Measurements from ENCODE around the gene CAMK2D. TPM values are rescaled to one million over a fixed set of nuclear protein-coding genes. Genes with fewer than 3 reads are reported as not detected.

CAMK2D gene
- total RNA-seq, 1 donor from 2014 or later, result 19.7 TPM

DNA sequence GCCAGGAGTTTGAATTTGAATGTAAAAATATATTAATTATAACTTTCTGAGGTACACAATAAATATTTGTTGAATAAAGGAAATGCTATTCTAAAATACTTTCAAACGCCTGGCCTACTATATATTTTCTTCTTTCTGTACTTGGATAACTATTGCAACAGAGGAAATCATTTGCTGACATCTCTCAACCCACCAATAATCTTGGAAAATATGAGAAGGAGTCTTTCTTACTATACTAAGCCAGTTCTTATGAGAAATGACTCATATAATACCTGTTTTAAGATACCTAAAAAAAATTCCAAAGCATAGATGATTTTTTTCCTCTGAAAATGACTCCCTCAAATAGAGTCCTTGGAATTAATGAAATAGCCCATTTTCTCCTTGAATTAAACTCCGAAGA lies 64.1 kb downstream of the CAMK2D start:
- Mint-ChIP-seq H3K27ac (ENCODE audit: unreplicated experiment) (no peak overlapping the region), H3K36me3 (ENCODE audit: low read depth, unreplicated experiment) (no peaks in the 10 kb centered on the region), H3K4me1 (ENCODE audit: unreplicated experiment) (peaks cover 5% of the 10 kb centered on the region), H3K27me3 (ENCODE audit: unreplicated experiment) (no peaks in the 10 kb centered on the region), H3K9me3 (ENCODE audit: unreplicated experiment) (no peaks in the 10 kb centered on the region), H3K4me3 (ENCODE audit: unreplicated experiment) (no peak overlapping the region)
- TF ChIP-seq CTCF (IDR thresholded peaks at IDR 0.05; ENCODE audit: unreplicated experiment), result no peak
- no peak for DNase-seq (ENCODE audit: low spot score)

- Mint-ChIP-seq H3K9me3 (ENCODE audit: unreplicated experiment) (no peaks in the 10 kb centered on the region), H3K27ac (ENCODE audit: unreplicated experiment) (no peak overlapping the region), H3K4me3 (ENCODE audit: unreplicated experiment) (no peak overlapping the region), H3K4me1 (ENCODE audit: unreplicated experiment) (peaks cover 5% of the 10 kb centered on the region), H3K27me3 (ENCODE audit: unreplicated experiment) (no peaks in the 10 kb centered on the region), H3K36me3 (ENCODE audit: low read depth, unreplicated experiment) (no peaks in the 10 kb centered on the region)
- TF ChIP-seq CTCF (IDR thresholded peaks at IDR 0.05; ENCODE audit: unreplicated experiment), result no peak
- DNase-seq (ENCODE audit: low spot score), result no peak
Observed at GRCh38 chr4:113695328-113696169, 66.0 kb downstream of the CAMK2D start.

DNA sequence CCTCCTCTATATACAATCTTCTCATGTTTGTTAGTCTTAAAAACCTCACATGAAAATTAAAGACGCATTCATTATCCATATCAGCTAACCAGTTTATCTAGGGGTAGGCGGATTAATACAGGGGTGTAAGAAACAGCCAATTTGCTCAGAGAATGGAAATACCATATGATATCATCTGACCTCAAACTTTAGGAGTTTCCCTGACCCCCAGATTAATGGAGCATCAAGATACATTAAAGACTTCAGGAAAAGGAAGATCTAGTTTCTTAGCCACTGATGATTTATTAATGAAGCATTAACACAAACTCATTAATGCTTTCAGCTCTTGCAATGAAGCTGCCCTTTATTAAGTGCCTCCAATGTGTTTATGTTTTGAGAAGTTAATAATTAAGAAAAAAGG lies 67.5 kb downstream of the CAMK2D start:
- DNase-seq (ENCODE audit: low spot score), result no peak
- Mint-ChIP-seq H3K9me3 (ENCODE audit: unreplicated experiment) (no peaks in the 10 kb centered on the region), H3K4me3 (ENCODE audit: unreplicated experiment) (no peak overlapping the region), H3K27ac (ENCODE audit: unreplicated experiment) (no peak overlapping the region), H3K4me1 (ENCODE audit: unreplicated experiment) (peaks cover 10% of the 10 kb centered on the region), H3K36me3 (ENCODE audit: low read depth, unreplicated experiment) (no peaks in the 10 kb centered on the region), H3K27me3 (ENCODE audit: unreplicated experiment) (no peaks in the 10 kb centered on the region)
- TF ChIP-seq CTCF (IDR thresholded peaks at IDR 0.05; ENCODE audit: unreplicated experiment), result no peak

- DNase-seq (ENCODE audit: low spot score), result no peak
- Mint-ChIP-seq H3K9me3 (ENCODE audit: unreplicated experiment) (no peaks in the 10 kb centered on the region), H3K4me3 (ENCODE audit: unreplicated experiment) (no peak overlapping the region), H3K27ac (ENCODE audit: unreplicated experiment) (no peak overlapping the region), H3K27me3 (ENCODE audit: unreplicated experiment) (no peaks in the 10 kb centered on the region), H3K36me3 (ENCODE audit: low read depth, unreplicated experiment) (no peaks in the 10 kb centered on the region), H3K4me1 (ENCODE audit: unreplicated experiment) (peaks cover 15% of the 10 kb centered on the region)
- no peak for TF ChIP-seq CTCF (IDR thresholded peaks at IDR 0.05; ENCODE audit: unreplicated experiment)
Observed at GRCh38 chr4:113692809-113693411, 68.6 kb downstream of the CAMK2D start.

DNA sequence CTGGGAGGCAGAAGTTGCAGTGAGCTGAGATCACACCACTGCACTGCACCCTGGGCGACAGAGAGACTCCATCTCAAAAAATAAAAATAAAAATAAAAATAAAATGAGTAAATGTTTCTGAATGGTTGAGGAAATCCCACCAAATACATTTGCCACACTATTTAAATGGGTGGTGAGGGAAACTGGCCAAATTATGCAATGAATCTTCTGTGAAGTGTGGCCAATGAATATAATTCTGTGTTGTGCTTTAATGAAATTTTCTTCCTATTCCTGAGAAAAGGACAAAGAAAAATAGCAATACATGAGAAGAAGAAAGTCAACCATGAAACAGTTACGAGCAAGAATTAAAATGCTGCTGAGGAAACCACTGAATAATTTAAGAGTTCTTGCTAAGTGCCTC lies 69.9 kb downstream of the CAMK2D start:
- Mint-ChIP-seq H3K27me3 (ENCODE audit: unreplicated experiment) (no peaks in the 10 kb centered on the region), H3K4me1 (ENCODE audit: unreplicated experiment) (peaks cover 15% of the 10 kb centered on the region), H3K4me3 (ENCODE audit: unreplicated experiment) (no peak overlapping the region), H3K27ac (ENCODE audit: unreplicated experiment) (no peak overlapping the region), H3K36me3 (ENCODE audit: low read depth, unreplicated experiment) (no peaks in the 10 kb centered on the region), H3K9me3 (ENCODE audit: unreplicated experiment) (no peaks in the 10 kb centered on the region)
- DNase-seq (ENCODE audit: low spot score), result no peak
- no peak for TF ChIP-seq CTCF (IDR thresholded peaks at IDR 0.05; ENCODE audit: unreplicated experiment)

Data from endothelial cell (in vitro differentiated cells).